ENCODE data around the gene SYMPK. TPM values are rescaled to one million over a fixed set of nuclear protein-coding genes. Genes with fewer than 3 reads are reported as not detected.

Gene SYMPK
- total RNA-seq, 1 donor from 2014 or later: 26.6 TPM

DNA sequence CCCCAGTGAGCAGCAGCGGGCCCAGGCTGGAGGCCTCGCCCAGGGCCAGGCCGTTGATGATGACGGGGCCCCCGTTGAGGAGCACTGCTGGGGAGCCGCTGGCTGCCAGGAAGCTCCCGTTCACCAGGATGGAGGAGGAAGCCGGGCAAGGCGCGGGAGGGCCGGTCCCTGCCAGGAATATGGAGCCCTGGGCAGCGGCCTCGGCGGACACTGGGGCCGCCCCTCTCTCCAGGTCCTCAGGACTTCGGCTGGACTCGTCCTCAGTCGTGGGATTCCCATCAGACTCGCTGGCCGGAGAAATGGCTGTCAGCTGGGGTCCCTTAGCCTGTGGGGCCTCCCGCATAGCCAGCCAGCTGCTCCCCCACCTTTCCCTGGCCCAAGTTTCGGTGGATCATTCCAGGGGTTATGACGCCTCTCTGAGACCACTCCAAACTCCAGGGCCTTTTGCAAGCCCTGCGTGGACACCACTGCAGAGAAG, 96.0 kb downstream of the SYMPK start:
- DNase-seq: no peak

DNA sequence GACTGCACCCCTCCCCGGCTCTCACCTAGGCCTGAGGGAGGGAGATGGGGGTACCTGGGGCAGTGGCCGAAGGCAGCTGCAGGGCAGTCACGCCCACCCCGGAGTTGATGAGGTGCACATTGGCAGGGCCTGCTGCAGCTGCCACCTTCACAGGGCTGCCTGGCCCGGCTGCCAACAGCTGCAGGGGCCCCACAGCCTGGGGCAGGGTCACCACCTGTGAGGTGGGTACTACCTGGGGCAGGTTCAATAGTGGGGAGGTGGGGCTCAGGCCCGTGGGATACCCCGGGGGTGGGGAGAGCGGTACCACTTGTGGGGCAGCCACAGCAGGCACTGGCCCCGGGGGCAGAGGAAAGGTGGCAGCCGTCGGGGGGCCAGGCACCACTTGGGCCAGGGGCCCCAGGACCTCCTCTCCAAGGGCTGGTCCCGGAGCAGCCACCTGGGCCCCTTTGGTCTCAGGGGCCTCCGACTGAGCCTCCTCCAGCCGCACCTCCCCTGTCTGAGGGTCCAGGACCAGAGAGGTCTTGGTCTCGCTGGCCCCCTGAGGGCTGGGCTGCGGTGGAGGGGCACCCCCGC, 96.6 kb downstream of the SYMPK start:
- DNase-seq: no peak

DNA sequence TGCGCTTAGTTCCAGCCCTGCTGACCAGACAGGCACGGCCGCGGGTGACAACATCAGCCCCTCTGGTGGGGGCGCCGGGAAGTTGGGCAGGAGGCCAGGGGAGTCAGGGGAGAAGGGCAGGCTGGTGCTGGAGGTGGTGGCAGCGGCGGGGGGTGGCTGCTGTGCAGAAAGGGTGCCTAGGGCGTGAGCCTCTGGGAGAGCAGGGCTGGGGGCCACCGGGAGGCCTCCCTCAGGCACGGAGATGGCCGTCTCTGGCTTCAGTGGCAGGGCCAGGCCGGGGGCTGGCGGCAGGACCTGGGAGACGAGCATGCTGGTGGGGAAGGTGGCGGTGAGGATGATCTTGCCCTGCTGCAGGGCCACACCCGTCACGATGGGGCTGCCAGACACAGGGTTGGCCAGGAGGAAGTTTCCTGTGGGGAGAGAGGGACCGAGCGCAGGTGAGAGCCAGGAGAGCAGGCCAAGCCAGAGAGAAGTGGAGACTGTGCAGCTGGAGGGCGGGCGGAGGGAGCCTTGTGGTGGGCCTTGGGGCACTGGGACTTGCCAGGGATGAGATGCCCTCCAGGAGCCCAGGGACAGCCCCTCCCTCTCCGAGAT, 97.1 kb downstream of the SYMPK start:
- DNase-seq: no peak

Other genes with a start within 250 kb of the SYMPK start
- 16.1 TPM for gene EML2, start 223.8 kb downstream of the SYMPK start, total RNA-seq
- gene GIPR, start 194.9 kb downstream of the SYMPK start, total RNA-seq: not detected
- gene SNRPD2, start 171.2 kb downstream of the SYMPK start, total RNA-seq: 88.4 TPM
- gene QPCTL, start 170.5 kb downstream of the SYMPK start, total RNA-seq: 3.3 TPM
- gene FBXO46, start 132.3 kb downstream of the SYMPK start, total RNA-seq: 13.2 TPM
- not detected for gene MEIOSIN, start 129.7 kb downstream of the SYMPK start, total RNA-seq
- gene SIX5, start 93.9 kb downstream of the SYMPK start, total RNA-seq: 21.5 TPM
- 181 TPM for gene DMPK, start 80.7 kb downstream of the SYMPK start, total RNA-seq
- gene DMWD, start 70.3 kb downstream of the SYMPK start, total RNA-seq: 38.1 TPM
- gene RSPH6A, start 47.8 kb downstream of the SYMPK start, total RNA-seq: not detected
- gene FOXA3, start 1.2 kb upstream of the SYMPK start, total RNA-seq: 0.21 TPM
- 29.0 TPM for gene IRF2BP1, start 23.0 kb upstream of the SYMPK start, total RNA-seq
- gene MYPOP, start 39.5 kb upstream of the SYMPK start, total RNA-seq: 1.6 TPM
- not detected for gene NANOS2, start 51.6 kb upstream of the SYMPK start, total RNA-seq
- 2.9 TPM for gene NOVA2, start 110.7 kb upstream of the SYMPK start, total RNA-seq
- gene CCDC61, start 132.3 kb upstream of the SYMPK start, total RNA-seq: 13.7 TPM
- 0.82 TPM for gene PGLYRP1, start 159.9 kb upstream of the SYMPK start, total RNA-seq
- gene IGFL4, start 177.9 kb upstream of the SYMPK start, total RNA-seq: 0.41 TPM

All from tongue (tissue), 2 donors.